Femur (tissue), 1 donor: ENCODE measurements around the gene TMC5.
A peak's percentile ranks its signal among the peaks of the same experiment; 100 is the strongest.
"Not testable (repeated sequence)": the region's sequence is repeated elsewhere in the genome, so short reads cannot be mapped to it uniquely, and the experiment has no call there.

ENCODE experiments used
- DNase-seq: peaks from one replicate; pipeline ENCODE4 v3.0.0-alpha.2; 2017

Gene TMC5

DNA sequence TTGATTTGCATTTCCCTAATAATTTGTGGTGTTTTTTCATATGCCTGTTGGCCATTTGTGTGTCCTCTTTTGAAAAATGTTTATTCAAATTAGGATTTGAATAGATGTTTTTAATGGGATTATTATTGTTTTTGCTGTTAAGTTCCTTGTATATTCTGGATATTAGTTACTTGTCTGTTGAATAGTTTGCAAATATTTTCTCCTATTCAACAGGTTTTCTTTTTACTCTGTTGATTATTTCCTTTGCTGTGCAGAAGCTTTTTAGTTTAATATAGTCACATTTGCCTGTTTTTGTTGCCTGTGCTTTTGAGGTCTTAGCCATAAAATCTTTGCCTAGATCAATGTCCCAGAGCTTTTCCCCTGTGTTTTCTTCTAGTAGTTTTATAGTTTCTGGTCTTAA lies 94.6 kb downstream of the TMC5 start:
- no peak for DNase-seq

GRCh38 chr16:19513377-19514053 lies 95.8 kb downstream of the TMC5 start:
- no peak for DNase-seq

GRCh38 chr16:19515757-19516156 lies 98.1 kb downstream of the TMC5 start:
- DNase-seq = no peak

- no peak for DNase-seq
Measured at GRCh38 chr16:19517424-19518089, 99.9 kb downstream of the TMC5 start.

DNA sequence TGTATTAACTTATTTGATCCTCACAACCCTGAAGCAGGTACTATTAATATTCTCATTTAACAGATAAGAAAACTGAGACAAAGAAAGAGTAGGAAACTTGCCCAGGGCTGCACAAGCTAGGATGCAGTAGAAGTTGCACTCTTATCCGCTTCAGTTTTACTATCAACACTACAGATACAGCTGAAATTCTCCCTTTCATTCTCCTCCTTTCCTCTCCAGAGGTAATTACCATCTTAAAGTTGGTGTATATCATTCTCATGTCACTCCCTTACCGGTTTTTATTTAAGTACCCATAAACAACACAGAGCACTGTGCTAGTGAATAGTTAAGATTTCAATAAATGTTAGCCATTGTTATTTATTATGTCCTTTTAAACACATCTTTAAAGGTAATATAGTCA lies 100.7 kb downstream of the TMC5 start:
- no peak for DNase-seq

- DNase-seq = no peak
Measured at GRCh38 chr16:19520861-19521331, 103.2 kb downstream of the TMC5 start.

GRCh38 chr16:19521471-19522396 lies 104.1 kb downstream of the TMC5 start, which contains the start of gene GDE1:
TSS of gene GDE1 (minus strand) at chr16:19522098. CDS start at chr16:19521964, 134 bp downstream.
- peak; percentile 96 for DNase-seq

- no peak for DNase-seq
Measured at GRCh38 chr16:19522397-19522732, 104.7 kb downstream of the TMC5 start.

GRCh38 chr16:19522760-19523159 lies 105.1 kb downstream of the TMC5 start:
- DNase-seq = no peak

DNA sequence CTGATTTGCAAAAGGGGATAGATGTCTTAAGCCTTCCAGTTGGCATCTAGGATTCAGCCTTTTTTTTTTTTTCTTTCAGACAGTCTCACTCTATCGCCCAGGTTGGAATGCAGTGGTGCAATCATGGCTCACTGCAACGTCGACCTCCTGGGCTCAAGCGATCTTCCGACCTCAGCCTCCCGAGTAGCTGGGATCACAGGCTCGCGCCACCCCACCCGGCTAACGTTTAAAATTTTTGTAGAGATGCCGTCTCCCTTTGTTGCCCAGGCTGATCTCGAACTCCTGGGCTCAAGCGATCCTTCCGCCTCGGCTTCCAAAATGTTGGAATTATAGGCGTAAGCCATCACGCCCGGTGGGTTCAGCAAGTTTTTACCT lies 105.5 kb downstream of the TMC5 start:
- no peak for DNase-seq

DNA sequence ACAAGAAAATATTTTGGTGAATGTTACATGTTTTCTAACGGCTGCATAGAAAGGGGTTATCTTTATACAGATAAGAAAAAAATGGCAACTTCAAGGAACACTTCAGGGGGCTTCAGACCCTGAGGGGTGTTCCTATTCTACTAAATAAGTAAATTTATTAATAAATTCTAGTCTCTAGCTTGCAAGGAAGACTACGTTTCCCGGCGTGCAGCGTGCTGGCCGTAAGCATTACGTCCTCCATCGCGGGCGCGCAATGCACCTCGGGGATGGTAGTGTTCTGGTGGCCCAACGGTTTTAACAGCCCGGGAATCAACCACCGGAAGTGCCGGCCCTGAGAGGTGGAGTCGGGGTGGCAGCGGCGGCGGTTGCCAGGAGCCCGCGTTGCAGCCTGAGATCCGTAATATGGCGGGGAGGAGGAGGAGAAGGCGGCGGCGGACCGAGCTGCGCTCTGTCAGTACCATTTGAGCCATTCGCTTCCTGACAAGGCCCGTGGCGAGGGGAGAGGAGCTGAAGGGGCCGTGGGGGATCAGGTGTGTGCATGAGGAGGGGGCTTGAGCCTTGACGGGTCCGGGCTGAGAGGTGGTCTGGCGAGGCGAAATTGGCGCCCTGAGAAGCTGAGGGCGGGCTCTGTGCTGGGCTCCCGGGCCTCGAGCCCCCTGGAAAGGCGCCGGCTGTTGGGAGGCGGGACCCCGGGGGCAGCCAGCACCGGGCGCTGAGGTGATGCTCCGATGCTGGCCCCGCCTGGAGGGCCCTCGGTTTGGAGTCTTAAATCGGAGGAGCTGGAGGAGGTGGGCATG lies 106.1 kb downstream of the TMC5 start, which contains the start of gene CCP110:
Gene CCP110 (plus strand): TSS at position 384 of the 797 bp plus-strand sequence. CDS start 3,940 bp downstream, outside the sequence.
- peak; percentile 98 for DNase-seq

- DNase-seq = peak; percentile 46
Measured at GRCh38 chr16:19524356-19524615, 106.6 kb downstream of the TMC5 start.

DNA sequence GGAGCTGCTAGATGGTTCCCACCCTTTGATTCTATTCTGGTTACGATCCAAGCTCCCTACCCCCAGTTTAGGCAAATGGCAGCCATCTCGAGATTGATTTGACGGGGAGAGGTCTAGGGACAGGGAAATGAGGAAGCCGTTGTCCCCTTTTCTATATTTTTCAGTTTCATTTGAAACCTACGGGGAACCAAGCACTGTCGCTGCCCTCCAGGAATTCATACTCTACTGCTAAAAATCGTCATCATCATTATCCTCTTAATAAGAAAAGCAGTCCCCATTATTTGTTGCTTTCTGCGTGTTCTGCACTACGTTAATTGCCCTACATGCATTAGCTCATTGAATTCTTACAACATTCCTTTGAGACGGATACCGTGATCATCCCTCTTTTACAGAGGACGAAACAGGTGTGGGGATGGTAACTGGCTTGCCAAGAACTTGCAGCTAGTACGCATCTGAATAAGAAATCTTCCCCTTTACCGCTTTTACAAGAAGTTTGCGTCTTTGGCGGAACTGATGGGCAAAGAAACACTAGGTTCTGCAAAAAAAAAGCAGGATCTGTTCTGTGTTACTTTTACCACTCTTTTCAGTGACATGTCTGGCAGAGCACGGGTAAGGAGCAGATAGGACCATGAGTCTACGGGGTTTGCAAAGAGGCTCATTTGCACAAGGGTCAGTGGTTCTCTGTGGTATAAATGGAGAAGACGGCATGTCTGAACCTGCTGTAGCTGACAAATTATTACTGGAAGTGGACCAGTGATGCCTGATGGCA lies 107.1 kb downstream of the TMC5 start:
- DNase-seq = no peak

DNA sequence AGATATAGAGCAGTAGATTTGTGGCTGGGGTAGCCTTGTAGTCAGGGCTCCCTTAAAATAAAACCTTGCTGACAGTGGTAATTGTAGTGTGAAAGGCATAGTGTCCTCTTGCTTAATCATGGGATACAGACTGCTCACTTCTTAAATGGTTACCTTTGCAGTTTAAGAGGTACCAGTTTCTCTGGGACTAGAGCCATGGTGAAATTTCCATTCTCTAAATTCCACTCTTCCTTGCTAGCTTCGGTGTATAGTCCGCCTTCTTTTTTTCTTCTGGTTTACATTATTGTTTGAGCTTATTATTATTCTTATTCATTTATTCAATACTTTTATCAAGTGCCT lies 107.7 kb downstream of the TMC5 start:
- no peak for DNase-seq

GRCh38 chr16:19527161-19527560 lies 109.5 kb downstream of the TMC5 start:
- DNase-seq = no peak

DNA sequence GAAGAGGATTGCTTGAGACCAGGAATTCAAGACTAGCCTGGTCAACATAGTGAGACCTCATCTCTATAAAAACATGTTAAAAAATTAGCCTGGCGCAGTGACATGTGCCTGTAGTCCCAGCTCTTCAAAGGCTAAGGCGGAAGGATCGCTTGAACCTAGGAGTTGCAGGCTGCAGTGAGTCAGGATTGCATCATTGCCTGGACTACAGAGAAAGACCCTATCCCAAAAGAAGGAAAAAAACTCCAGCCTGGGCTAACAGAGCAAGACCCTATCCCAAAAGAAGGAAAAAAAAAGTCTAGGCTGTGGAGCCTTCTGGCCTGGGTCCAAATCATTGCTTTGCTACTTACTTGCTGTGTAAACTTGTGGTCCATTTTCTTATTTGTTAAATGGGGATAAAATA lies 111.0 kb downstream of the TMC5 start:
- no peak for DNase-seq

- no peak for DNase-seq
Measured at GRCh38 chr16:19532601-19533000, 114.9 kb downstream of the TMC5 start.

DNA sequence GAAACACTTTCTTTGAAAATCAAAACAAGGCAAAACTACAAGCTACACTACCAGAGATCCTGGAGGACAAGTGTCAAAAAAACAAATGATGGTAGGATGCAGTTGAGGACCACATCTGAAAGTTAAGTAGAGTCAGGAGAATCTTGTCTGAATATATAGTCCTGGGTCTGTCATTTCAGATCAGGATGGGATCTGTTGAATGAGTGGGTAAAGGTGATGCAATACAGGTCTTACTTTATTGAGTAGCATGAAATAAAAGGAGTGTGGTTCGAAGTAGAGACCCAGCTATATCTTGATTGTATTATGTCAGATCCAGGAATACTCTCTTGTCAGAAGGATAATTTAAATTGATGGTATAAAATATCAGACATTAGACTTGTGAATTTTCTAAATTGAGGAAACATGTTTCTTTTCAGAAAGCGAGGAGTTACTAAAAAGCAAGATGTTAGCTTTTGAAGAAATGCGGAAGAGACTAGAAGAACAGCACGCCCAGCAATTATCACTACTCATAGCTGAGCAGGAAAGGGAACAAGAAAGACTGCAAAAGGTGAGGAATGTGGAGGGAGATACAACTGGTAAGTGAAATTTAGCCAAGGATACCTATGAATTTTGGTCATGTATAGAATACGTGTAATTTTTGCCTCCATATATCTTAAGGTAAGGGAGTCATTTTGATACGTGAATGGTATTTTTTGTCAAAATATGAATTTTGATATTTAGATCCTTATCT lies 122.7 kb downstream of the TMC5 start:
- DNase-seq = no peak

DNA sequence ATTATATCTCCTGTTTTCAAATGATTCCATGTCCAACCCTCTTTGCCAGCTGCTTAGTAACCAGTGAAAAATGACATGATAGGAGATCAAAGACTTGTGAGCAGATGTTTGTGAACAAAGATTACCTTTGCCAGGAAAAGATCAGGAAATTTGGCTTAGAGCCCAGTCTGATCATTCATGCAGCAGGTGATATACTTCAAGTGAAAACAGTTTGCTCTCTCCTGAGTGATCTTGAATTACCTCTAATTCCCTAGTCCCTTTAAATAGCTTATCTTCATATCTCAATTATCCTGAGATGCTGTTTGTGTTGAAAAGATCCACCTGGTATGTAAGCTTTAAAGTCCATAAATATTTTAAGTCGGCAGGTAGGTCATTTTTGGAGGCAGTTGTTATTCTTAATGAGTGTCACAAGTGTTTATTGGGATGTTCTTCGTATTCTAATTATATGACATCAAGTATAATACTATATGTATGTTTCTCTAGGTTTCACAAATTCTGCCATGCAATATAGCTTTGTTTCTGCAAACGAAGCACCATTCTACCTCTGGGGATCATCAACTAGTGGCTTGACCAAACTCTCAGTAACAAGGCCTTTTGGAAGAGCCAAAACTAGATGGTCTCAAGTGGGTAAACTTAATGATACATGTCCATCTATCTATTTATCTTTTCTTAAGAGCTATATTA lies 124.6 kb downstream of the TMC5 start:
- DNase-seq = no peak

DNA sequence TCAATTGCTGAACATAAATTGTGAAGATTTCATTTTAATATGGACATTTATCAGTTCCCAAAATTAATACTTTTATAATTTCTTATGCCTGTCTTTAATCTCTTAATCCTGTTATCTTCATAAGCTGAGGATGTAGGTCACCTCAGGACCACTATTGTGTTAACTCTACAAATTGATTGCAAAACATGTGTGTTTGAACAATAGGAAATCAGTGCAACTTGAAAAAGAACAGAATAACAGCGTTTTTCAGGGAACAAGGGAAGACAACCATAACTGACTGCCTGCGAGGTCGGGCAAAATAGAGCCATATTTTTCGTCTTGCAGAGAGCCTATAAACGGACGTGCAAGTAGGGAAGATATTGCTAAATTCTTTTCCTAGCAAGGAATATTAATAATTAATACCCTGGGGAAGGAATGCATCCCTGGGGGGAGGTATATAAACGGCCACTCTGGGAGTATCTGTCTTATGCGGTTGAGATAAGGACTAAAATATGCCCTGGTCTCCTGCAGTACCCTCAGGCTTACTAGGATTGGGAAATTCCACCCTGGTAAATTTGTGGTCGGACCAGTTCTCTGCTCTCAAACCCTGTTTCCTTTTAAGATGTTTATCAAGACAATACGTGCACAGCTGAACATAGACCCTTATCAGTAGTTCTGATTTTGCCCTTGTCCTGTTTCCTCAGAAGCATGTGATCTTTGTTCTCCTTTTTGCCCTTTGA lies 125.8 kb downstream of the TMC5 start:
- DNase-seq = not testable (repeated sequence)
